Activated CD4-positive, alpha-beta T cell treated with anti-CD3 and anti-CD28 coated beads, Interleukin-2, amount 50 U/mL, for 24 hours (primary cell): ENCODE measurements around the gene EZH2.

Experiments
- DNase-seq, 2 donors: peaks; one replicate each; pipeline ENCODE4 v3.0.0-alpha.2; 2020; ENCODE audit warnings: low read depth in 1 of 2, low spot score in 1 of 2

The EZH2 gene

GRCh38 chr7:148856891-148857290 lies 27.2 kb downstream of the EZH2 start:
- DNase-seq = no peak

GRCh38 chr7:148856578-148856881 lies 27.6 kb downstream of the EZH2 start:
- no peak for DNase-seq

- no peak for DNase-seq
Observed at GRCh38 chr7:148854983-148855382, 29.1 kb downstream of the EZH2 start.

- no peak for DNase-seq
Observed at GRCh38 chr7:148852272-148852671, 31.8 kb downstream of the EZH2 start.

GRCh38 chr7:148850564-148850963 lies 33.5 kb downstream of the EZH2 start:
- DNase-seq = no peak

GRCh38 chr7:148849393-148850098 lies 34.5 kb downstream of the EZH2 start:
- no peak for DNase-seq

- no peak for DNase-seq
Observed at GRCh38 chr7:148847815-148848734, 36.0 kb downstream of the EZH2 start.

- DNase-seq = no peak
Observed at GRCh38 chr7:148838905-148839304, 45.2 kb downstream of the EZH2 start.

- DNase-seq = no peak
Observed at GRCh38 chr7:148835854-148836253, 48.2 kb downstream of the EZH2 start.

- DNase-seq = no peak
Observed at GRCh38 chr7:148834605-148835004, 49.5 kb downstream of the EZH2 start.

- DNase-seq = no peak
Observed at GRCh38 chr7:148831782-148832181, 52.3 kb downstream of the EZH2 start.

GRCh38 chr7:148830897-148831692 lies 53.0 kb downstream of the EZH2 start:
- no peak for DNase-seq

- no peak for DNase-seq
Observed at GRCh38 chr7:148828965-148829364, 55.1 kb downstream of the EZH2 start.

GRCh38 chr7:148825338-148825737 lies 58.8 kb downstream of the EZH2 start:
- no peak for DNase-seq

- DNase-seq = no peak
Observed at GRCh38 chr7:148824864-148825263, 59.2 kb downstream of the EZH2 start.

GRCh38 chr7:148821422-148821821 lies 62.7 kb downstream of the EZH2 start:
- no peak for DNase-seq

GRCh38 chr7:148819697-148820360 lies 64.3 kb downstream of the EZH2 start:
- no peak for DNase-seq

GRCh38 chr7:148815612-148816011 lies 68.5 kb downstream of the EZH2 start:
- DNase-seq = no peak

GRCh38 chr7:148814922-148815559 lies 69.0 kb downstream of the EZH2 start:
- DNase-seq = no peak

- DNase-seq = no peak
Observed at GRCh38 chr7:148813890-148814289, 70.2 kb downstream of the EZH2 start.

GRCh38 chr7:148811892-148812291 lies 72.2 kb downstream of the EZH2 start:
- no peak for DNase-seq
